HepG2 (cell line): ENCODE data around the gene FKBP8. TPM values are rescaled to one million over a fixed set of nuclear protein-coding genes. Genes with fewer than 3 reads are reported as not detected.

ENCODE experiments used
- AHR ChIP-seq: IDR thresholded peaks from 2 replicates; pipeline ENCODE4 v1.6.1; 2018; ENCODE audit warnings: missing genetic modification reagents, missing compliant biosample characterization
- ATRX ChIP-seq: sonication (generic); formaldehyde crosslinking; IDR thresholded peaks from 2 replicates; pipeline ENCODE4 v1.4.0; 2020; ENCODE audit warnings: missing genetic modification reagents, borderline replicate concordance
- GLI4 ChIP-seq: sonication (generic); formaldehyde crosslinking; IDR thresholded peaks from 2 replicates; pipeline ENCODE4 v1.5.1; 2020; ENCODE audit warnings: missing genetic modification reagents, mild to moderate bottlenecking, moderate library complexity, borderline replicate concordance
- NBN ChIP-seq: fragments of 450-650 bp; conservative IDR thresholded peaks from 2 replicates; pipeline ENCODE4 v1.6.1; 2017
- PHF20 ChIP-seq: sonication (generic); formaldehyde crosslinking; IDR thresholded peaks from 2 replicates; pipeline ENCODE4 v1.5.0; 2020; ENCODE audit warnings: mild to moderate bottlenecking, missing genetic modification reagents
- SAP130 ChIP-seq: IDR thresholded peaks from 2 replicates; pipeline ENCODE4 v1.6.1; 2016; ENCODE audit warnings: low read depth
- SP2 ChIP-seq: sonication (generic); formaldehyde crosslinking; IDR thresholded peaks from 2 replicates; pipeline ENCODE4 v1.5.1; 2020; ENCODE audit warnings: mild to moderate bottlenecking, missing genetic modification reagents
- ZBTB7A ChIP-seq: sonication (generic); formaldehyde crosslinking; IDR thresholded peaks from 2 replicates; pipeline ENCODE4 v1.8.0; 2022; ENCODE audit warnings: mild to moderate bottlenecking, missing genetic modification reagents
- ZKSCAN5 ChIP-seq: sonication (generic); formaldehyde crosslinking; IDR thresholded peaks from 2 replicates; pipeline ENCODE4 v1.5.1; 2020; ENCODE audit warnings: mild to moderate bottlenecking, missing genetic modification reagents
- ZNF251 ChIP-seq: sonication (generic); formaldehyde crosslinking; IDR thresholded peaks from 2 replicates; pipeline ENCODE4 v1.9.0; 2021; ENCODE audit warnings: mild to moderate bottlenecking, missing genetic modification reagents
- ZNF33B ChIP-seq: sonication (generic); formaldehyde crosslinking; IDR thresholded peaks from 2 replicates; pipeline ENCODE4 v1.5.1; 2020; ENCODE audit warnings: mild to moderate bottlenecking, missing genetic modification reagents
- ZNF343 ChIP-seq: sonication (generic); formaldehyde crosslinking; IDR thresholded peaks from 2 replicates; pipeline ENCODE4 v1.4.0; 2020; ENCODE audit warnings: mild to moderate bottlenecking, missing genetic modification reagents
- ZNF354B ChIP-seq: sonication (generic); formaldehyde crosslinking; IDR thresholded peaks from 2 replicates; pipeline ENCODE4 v1.8.0; 2022; ENCODE audit warnings: mild to moderate bottlenecking, missing genetic modification reagents
- ZNF431 ChIP-seq: sonication (generic); formaldehyde crosslinking; IDR thresholded peaks from 2 replicates; pipeline ENCODE4 v1.9.0; 2022; ENCODE audit warnings: missing genetic modification reagents, low read depth, mild to moderate bottlenecking, borderline replicate concordance
- ZNF549 ChIP-seq: sonication (generic); formaldehyde crosslinking; IDR thresholded peaks from 2 replicates; pipeline ENCODE4 v1.5.0; 2020; ENCODE audit warnings: missing genetic modification reagents
- ZNF563 ChIP-seq: sonication (generic); formaldehyde crosslinking; IDR thresholded peaks from 2 replicates; pipeline ENCODE4 v1.8.0; 2022; ENCODE audit warnings: mild to moderate bottlenecking, moderate library complexity, missing genetic modification reagents
- polyA plus RNA-seq, 8 experiments: library from polyadenylated mRNA; depleted of rRNA in 3 of 8; stranded (reverse) in 7 of 8; unstranded in 1 of 8; fragments of >200 nt; fragmentation: Illumina TruSeq in 4 of 8; extraction: Trizol in 4 of 8; gene quantifications; 2 replicates each; pipeline versions ENCODE4 v1.2.1 to v1.2.3, GENCODE V29; 2011 to 2016; ENCODE audit warnings: low read depth in 4 of 8, missing spikeins in 1 of 8, mixed read lengths in 1 of 8; ENCODE audit not compliant: insufficient read depth in 1 of 8
- total RNA-seq, 5 experiments: library from RNA; depleted of rRNA; stranded (reverse); fragments of >200 nt; fragmentation: Illumina TruSeq; extraction: Trizol; gene quantifications; 2 replicates each; pipeline ENCODE4 v1.2.3, GENCODE V29; 2016; ENCODE audit warnings: low read depth in 1 of 5
- TF ChIP-seq, protein P1 (sequence below): sonication (generic); formaldehyde crosslinking; conservative IDR thresholded peaks from 2 replicates; pipeline ENCODE4 v1.4.0; 2020; ENCODE audit warnings: missing genetic modification reagents
- TF ChIP-seq, protein P2 (sequence below): sonication (generic); formaldehyde crosslinking; IDR thresholded peaks from 2 replicates; pipeline ENCODE4 v1.8.0; 2022; ENCODE audit warnings: low read depth, missing genetic modification reagents
- TF ChIP-seq, protein P3 (sequence below): sonication (generic); formaldehyde crosslinking; conservative IDR thresholded peaks from 2 replicates; pipeline ENCODE4 v1.8.1; 2023; ENCODE audit warnings: missing genetic modification reagents
- TF ChIP-seq, protein P4 (sequence below): sonication (generic); formaldehyde crosslinking; IDR thresholded peaks from 2 replicates; pipeline ENCODE4 v1.8.0; 2022; ENCODE audit warnings: mild to moderate bottlenecking, missing genetic modification reagents, borderline replicate concordance
- TF ChIP-seq, protein P5 (sequence below): sonication (generic); formaldehyde crosslinking; IDR thresholded peaks from 2 replicates; pipeline ENCODE4 v1.5.0; 2020; ENCODE audit warnings: missing genetic modification reagents
- TF ChIP-seq, protein P6 (sequence below): sonication (generic); formaldehyde crosslinking; IDR thresholded peaks from 2 replicates; pipeline ENCODE4 v1.5.0; 2020; ENCODE audit warnings: missing genetic modification reagents, mild to moderate bottlenecking, borderline replicate concordance

Gene FKBP8
- total and polyA plus RNA-seq, 2 of the 13 experiments (the other 11 are each of a cell fraction or from before 2014, with no cell fraction given): 81.7 to 93.9 TPM

DNA sequence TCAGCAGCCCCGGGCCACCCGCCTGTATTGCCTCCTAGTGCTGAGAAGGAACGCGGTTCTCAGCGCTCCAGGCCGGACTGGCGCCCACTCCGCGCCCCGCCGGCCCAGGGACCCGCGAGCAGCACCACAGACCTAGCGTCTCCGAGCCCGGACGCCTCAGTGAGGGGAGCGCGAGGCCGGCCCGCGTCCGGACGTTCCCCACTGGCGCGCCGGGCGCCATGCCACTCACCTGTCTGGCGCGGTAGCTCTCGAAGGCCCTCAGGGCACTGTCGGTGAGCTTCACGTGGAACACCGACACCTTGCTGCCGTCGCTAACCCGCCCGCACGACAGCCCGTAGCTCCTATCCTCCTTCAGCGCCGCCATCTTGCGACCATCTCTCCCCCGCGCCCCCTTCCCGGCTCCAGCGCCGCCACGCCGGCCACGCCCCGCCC, 21.7 kb downstream of the FKBP8 start, which contains the start of gene ELL (continued):
- TF ChIP-seq, protein P1, sequence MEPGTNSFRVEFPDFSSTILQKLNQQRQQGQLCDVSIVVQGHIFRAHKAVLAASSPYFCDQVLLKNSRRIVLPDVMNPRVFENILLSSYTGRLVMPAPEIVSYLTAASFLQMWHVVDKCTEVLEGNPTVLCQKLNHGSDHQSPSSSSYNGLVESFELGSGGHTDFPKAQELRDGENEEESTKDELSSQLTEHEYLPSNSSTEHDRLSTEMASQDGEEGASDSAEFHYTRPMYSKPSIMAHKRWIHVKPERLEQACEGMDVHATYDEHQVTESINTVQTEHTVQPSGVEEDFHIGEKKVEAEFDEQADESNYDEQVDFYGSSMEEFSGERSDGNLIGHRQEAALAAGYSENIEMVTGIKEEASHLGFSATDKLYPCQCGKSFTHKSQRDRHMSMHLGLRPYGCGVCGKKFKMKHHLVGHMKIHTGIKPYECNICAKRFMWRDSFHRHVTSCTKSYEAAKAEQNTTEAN: 0 out of 2 replicates have a peak, but pooled peaks have one; percentile 21
- TF ChIP-seq ZNF549: no peak
- no peak for TF ChIP-seq ZKSCAN5
- peak; percentile 81; the same call in 1 of the 2 replicates for TF ChIP-seq ZNF563 (CRISPR knock-in tag)
- TF ChIP-seq GLI4 (CRISPR knock-in tag): 0 out of 2 replicates have a peak, but pooled peaks have one; percentile 13
- no peak for TF ChIP-seq ZNF354B (CRISPR knock-in tag)
- TF ChIP-seq, protein P2, sequence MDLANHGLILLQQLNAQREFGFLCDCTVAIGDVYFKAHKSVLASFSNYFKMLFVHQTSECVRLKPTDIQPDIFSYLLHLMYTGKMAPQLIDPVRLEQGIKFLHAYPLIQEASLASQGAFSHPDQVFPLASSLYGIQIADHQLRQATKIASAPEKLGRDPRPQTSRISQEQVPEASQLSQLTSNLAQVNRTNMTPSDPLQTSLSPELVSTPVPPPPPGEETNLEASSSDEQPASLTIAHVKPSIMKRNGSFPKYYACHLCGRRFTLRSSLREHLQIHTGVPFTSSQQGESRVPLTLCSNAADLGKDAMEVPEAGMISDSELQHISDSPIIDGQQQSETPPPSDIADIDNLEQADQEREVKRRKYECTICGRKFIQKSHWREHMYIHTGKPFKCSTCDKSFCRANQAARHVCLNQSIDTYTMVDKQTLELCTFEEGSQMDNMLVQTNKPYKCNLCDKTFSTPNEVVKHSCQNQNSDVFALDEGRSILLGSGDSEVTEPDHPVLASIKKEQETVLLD (CRISPR knock-in tag): peak; percentile 25; the same call in 1 of the 2 replicates
- TF ChIP-seq ATRX (CRISPR knock-in tag): no peak
- TF ChIP-seq ZBTB7A (CRISPR knock-in tag): 0 out of 2 replicates have a peak, but pooled peaks have one; percentile 23
- TF ChIP-seq SP2 (CRISPR knock-in tag): 0 out of 2 replicates have a peak, but pooled peaks have one; percentile 32
- TF ChIP-seq, protein P3, sequence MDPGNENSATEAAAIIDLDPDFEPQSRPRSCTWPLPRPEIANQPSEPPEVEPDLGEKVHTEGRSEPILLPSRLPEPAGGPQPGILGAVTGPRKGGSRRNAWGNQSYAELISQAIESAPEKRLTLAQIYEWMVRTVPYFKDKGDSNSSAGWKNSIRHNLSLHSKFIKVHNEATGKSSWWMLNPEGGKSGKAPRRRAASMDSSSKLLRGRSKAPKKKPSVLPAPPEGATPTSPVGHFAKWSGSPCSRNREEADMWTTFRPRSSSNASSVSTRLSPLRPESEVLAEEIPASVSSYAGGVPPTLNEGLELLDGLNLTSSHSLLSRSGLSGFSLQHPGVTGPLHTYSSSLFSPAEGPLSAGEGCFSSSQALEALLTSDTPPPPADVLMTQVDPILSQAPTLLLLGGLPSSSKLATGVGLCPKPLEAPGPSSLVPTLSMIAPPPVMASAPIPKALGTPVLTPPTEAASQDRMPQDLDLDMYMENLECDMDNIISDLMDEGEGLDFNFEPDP: no peak
- peak; percentile 38; the same call in 1 of the 2 replicates for TF ChIP-seq PHF20 (CRISPR knock-in tag)
- TF ChIP-seq, protein P4, sequence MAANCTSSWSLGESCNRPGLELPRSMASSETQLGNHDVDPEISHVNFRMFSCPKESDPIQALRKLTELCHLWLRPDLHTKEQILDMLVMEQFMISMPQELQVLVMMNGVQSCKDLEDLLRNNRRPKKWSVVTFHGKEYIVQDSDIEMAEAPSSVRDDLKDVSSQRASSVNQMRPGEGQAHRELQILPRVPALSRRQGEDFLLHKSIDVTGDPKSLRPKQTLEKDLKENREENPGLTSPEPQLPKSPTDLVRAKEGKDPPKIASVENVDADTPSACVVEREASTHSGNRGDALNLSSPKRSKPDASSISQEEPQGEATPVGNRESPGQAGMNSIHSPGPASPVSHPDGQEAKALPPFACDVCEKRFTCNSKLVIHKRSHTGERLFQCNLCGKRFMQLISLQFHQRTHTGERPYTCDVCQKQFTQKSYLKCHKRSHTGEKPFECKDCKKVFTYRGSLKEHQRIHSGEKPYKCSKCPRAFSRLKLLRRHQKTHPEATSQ: 0 out of 2 replicates have a peak, but pooled peaks have one; percentile 12
- TF ChIP-seq ZNF431 (CRISPR knock-in tag): no peak
- TF ChIP-seq ZNF33B: no peak
- TF ChIP-seq ZNF251 (CRISPR knock-in tag): no peak
- peak; percentile 82; the same call in 1 of the 2 replicates for TF ChIP-seq ZNF343 (CRISPR knock-in tag)
- TF ChIP-seq SAP130 (CRISPR knock-in tag): no peak
- TF ChIP-seq, protein P5, sequence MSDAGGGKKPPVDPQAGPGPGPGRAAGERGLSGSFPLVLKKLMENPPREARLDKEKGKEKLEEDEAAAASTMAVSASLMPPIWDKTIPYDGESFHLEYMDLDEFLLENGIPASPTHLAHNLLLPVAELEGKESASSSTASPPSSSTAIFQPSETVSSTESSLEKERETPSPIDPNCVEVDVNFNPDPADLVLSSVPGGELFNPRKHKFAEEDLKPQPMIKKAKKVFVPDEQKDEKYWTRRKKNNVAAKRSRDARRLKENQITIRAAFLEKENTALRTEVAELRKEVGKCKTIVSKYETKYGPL (CRISPR knock-in tag): no peak
- no peak for TF ChIP-seq NBN
- TF ChIP-seq AHR: 0 out of 2 replicates have a peak, but pooled peaks have one; percentile 45
- TF ChIP-seq, protein P6, sequence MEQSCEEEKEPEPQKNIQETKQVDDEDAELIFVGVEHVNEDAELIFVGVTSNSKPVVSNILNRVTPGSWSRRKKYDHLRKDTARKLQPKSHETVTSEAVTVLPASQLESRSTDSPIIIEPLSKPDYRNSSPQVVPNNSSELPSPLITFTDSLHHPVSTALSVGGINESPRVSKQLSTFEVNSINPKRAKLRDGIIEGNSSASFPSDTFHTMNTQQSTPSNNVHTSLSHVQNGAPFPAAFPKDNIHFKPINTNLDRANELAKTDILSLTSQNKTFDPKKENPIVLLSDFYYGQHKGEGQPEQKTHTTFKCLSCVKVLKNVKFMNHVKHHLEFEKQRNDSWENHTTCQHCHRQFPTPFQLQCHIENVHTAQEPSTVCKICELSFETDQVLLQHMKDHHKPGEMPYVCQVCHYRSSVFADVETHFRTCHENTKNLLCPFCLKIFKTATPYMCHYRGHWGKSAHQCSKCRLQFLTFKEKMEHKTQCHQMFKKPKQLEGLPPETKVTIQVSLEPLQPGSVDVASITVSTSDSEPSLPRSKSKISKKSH (CRISPR knock-in tag): 0 out of 2 replicates have a peak, but pooled peaks have one; percentile 71
